ENCODE measurements around the gene TBC1D9.

TBC1D9 gene

DNA sequence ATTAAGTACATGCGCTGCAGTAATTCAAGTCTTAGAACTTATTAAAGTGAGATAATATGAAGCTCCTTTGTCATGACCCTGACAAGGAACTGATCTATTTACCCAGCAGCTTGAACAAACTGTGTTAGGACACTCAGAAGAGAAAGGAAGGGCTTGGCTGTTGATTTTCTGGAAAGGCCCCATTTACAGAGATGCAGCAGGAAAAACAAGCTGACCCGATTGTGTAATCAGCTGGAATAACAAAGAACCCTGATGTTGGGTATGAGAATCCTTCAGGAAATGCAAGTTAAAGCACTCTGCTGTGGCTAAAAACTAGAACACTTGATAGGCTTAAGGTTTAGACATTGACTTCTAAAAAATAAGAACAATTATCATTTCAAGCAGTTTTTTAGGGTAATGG lies 64.8 kb downstream of the TBC1D9 start:
- no peak for DNase-seq (ENCODE audit: low read depth, low spot score)

DNA sequence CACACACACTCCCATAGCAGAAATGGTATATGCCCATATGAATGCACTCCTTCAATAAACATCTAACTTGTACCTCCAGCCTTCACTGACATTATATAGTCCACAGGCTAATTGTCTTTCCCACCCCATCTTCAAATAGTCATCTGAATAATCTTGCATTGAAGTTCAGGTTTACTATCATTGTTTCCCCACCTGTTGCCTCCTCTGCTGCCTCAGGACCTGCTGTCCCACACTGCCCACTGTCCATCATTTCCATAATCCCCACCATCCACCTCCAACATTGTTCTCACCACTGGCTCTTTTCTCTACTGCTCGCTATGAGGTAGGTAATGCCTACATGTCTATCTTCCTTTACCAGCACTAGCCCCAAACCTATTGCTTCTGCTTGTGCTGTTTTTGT lies 66.1 kb downstream of the TBC1D9 start:
- no peak for DNase-seq (ENCODE audit: low read depth, low spot score)

DNA sequence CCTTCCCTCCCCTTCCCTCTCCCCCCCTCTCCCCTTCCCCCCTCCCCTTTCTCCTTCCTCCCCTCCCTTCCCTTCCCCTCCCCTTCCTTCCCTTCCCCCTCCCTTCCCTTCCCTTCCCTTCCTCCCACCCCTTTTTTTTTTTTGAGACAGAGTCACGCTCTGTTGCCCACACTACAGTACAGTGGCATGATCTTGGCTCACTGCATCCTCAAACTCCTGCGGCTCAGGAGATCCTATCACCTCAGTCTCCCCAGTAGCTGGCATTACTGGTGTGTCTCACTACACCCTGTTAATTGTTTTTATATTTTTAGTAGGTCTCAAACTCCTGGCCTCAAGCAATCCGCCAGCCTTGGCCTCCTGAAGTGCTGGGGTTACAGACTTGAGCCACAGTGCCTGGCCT lies 66.6 kb downstream of the TBC1D9 start:
- no peak for DNase-seq (ENCODE audit: low read depth, low spot score)

DNA sequence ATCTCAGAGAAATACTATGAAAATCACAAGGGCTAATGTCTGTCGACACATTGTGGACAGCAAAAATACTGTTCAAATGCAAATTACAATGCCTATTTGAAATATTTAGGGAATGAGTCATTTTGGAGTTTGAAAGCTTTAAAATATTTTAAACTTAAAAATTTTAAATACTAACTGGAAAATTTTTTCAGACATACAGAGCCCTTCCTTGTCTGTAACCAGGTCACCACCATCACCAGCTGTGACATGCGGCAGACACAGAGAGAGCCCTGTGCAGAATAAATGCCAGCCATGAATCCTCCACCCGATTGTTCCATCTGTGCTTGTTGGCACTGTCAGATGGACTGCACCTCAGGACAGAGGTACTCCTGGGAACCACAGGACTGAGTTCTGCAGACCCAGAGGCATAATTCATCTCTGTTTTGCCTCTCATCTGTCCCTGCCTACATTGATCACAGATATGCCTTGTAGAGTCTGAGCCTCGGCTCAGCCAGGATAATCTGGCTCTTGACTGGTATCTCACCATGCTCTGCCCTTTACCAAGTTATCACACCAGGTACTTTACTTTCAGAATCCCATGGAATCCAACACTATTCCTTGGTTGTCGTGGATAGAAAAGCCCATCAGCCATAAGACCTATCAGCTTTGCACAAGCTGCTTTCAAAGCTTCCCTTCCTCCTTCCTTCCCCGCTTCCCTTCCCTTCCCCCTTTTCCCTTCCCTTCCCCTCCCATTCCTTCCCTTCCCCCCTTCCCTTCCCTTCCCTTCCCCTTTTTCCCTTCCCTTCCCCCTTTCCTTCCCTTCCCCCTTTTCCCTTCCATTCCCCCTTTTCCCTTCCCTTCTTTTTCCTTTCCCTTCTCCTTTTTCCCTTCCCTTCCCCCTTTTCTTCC lies 67.2 kb downstream of the TBC1D9 start:
- no peak for DNase-seq (ENCODE audit: low read depth, low spot score)

DNA sequence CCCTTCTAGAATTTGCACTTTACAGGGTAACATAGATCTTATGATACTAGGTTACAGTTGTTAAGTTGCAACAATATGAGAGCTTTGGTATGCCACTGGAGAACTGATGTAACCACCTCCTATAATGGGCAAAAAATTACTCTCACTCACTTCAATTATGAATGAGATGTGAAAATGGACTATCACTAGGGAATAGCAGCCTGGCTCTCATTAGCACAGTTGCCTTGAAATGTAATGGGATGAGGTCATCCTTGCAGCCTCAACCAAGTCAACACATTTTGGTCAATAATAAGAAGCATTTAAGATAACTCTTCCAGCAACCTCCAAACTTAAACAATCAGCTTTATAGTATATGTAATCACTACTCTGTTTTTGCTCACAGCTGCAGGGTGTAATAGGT lies 69.4 kb downstream of the TBC1D9 start:
- DNase-seq (ENCODE audit: low read depth, low spot score): no peak

DNA sequence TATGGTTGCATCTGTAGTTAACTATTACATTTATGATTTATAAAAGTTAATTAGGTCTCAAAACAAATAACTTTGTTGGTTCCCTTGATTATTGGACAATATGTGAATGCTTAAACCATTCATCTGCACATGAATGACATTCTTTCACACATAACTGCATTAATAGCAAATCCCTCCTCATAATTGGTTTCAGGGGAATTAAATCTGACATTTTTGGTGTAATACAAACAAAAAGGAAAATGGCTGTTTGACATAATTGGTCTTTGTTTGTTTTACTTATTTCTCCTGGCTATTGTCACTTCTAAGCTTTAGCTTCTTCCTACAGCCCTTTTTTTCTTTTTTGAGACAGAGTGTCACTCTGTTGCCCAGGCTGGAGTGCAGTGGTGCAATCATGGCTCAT lies 71.9 kb downstream of the TBC1D9 start:
- DNase-seq (ENCODE audit: low read depth, low spot score): no peak

DNA sequence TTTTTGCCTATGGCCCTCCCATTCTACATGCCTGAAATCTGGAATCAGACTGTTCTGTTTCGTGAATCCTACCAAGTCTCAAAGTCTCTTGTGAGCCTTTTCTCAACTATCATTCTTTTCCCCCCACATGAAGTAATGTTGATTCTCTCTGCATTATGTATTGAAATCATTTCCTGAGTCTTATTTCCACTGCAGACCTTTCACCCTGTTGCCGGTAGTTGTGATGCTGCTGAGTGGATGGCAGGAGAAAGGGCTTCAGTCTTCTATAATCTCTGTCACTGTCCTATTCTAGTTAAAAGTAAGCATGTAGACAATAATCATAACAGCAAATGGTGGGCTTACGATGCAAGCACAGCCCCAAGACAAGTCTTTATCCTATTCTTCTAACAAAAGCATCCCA lies 75.0 kb downstream of the TBC1D9 start:
- no peak for DNase-seq (ENCODE audit: low read depth, low spot score)

DNA sequence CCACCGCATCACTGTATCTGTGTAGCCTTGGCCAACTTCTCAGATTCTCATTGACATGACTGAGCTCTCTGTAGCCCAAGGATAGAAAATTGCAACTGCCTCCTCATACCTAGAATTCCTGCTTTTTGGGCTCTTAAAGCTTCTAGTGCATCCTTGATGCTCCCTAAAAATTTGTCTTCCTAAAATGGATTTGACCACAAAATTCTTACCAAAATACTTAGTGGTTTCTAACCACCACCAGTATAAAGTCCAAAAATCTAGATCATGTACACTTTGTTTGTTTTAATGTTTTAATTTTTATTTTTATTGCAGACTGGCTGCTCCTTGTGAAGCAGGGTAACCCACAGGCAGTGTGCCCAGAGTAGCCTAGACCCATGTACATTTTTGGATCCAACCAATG lies 75.5 kb downstream of the TBC1D9 start:
- no peak for DNase-seq (ENCODE audit: low read depth, low spot score)

DNA sequence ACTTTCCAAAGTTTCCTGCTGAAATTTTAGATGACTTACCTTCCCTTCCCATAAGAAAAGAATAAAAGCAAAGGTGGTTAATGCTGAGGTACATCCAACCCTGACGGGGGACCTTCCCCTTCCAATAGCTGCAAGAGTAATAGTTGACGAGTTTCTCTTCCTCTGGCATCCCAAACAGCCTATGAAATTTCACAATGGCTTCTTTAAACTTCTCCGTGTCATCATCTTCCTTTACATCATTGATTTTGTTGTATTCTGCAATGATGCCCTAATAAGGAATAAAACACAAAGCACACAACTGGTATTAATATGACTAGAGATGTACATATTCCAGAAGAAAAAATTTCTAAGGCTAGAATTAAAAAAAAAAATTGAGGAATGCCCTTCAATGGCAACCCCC lies 76.6 kb downstream of the TBC1D9 start:
- no peak for DNase-seq (ENCODE audit: low read depth, low spot score)

DNA sequence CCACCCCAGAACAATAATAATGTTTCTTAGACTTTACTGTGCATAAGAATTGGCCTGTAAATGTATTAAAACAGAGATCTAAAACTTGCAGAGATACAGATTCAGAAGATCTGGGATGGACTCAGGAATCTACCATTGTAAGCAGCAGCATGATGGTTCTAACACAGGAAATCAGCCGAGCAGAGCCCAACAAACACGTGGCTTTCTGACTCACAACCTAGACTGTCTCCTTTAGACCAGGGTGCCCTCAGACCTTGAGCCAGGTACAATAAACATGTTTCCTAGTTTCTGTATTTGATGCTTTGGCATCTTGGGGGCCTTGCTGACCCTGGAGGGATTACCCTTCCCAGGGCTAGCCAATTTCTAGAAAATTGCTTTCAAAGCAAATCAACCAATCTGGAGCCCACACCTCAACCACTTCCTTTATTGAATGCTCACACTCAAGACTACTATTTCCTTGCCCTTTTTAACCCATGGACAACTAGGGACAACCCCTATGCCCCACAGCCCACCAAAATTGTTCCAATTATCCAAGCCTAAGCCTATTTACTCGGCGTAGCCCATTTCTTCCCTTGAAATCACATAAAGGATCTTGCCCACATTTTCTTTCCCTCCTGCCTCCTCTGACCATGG lies 80.5 kb downstream of the TBC1D9 start:
- DNase-seq (ENCODE audit: low read depth, low spot score): no peak

DNA sequence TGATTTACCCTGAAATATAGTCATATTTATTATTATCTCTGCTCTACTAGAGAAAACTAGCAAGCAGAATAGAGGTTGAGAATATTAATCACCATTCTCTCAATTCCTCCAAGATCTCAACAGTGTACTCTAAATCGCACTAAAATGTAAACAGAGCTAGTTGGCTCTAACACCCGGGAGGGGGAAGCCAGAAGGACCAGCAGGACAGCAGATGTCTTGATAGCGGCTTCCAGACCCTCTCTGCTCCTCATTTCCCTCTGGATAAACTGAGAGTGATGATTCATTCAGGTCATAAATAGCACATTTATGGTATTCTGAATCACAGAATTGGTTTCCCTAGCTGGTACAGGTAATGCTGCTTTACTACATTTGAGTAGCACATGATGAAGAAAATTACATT lies 82.5 kb downstream of the TBC1D9 start:
- DNase-seq (ENCODE audit: low read depth, low spot score): no peak

DNA sequence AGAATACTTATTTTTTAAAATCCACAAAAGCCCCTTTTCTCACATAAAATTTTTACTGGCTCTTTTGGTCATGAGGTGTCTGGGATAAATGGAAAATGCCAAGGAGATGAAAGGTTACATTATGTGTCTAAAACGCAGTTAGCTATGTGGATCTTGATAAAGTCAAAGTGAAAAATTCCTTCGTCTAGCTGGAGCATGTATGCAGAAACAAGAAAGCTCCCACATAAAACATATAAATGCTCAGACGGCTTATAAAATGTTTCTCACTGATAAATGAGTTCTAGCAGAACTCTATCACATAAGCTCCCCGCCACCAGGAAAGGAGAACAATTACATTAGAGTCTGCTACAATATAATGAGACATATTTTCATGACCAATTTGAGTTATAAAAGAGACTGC lies 83.8 kb downstream of the TBC1D9 start:
- no peak for DNase-seq (ENCODE audit: low read depth, low spot score)

DNA sequence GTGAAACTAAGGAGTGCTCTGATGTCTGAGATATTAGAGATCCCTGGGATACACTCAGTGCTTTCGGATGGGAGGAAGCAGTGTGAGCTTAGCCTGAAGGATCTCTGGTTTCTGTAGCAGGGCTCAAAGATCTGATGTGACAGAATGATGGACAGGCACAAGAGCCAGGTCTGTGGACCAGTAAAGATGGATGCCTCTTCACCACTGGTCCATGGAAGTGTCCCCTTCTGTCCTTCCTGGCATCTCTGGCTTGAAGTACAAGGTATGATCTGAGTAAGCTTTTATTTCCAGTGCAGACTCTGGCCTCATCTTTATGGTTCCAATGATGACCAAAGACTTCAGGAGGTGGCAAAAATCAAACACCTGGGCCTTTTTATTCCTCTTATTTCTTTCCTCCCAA lies 88.1 kb downstream of the TBC1D9 start:
- DNase-seq (ENCODE audit: low read depth, low spot score): no peak

DNA sequence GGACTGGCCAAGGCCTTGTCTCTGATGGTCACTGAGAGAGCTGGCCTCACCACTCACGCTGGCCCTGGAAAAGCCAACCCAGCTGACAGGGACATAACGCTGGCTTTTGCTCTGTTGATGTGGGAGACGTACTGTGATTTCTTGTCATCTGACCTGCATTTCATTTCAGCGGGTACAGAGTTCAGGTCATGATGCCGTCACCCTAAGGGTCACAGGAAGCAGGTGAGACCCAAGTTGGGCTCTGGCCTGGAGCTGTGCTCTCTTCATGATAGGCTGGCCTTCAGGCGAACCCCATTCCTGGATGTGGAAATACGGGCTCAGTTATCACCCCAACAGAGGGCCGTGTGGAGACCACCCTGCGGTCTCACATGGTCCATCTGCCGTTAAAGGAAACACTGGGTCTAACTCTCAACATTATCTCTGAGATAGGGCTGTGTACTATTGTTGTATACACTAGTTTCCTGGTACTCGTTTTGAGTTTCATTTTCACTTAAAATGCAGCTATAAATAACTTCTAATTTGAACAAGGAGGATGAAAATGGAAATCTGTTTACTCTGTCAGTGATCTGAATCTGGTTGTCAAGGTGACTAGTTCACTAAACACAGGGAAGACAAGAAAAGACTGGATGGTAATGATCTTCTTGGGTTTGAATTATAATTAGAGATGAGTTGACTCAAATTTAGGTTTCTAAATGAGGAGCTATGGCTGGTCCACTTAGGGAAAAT lies 89.1 kb downstream of the TBC1D9 start:
- DNase-seq (ENCODE audit: low read depth, low spot score): no peak

DNA sequence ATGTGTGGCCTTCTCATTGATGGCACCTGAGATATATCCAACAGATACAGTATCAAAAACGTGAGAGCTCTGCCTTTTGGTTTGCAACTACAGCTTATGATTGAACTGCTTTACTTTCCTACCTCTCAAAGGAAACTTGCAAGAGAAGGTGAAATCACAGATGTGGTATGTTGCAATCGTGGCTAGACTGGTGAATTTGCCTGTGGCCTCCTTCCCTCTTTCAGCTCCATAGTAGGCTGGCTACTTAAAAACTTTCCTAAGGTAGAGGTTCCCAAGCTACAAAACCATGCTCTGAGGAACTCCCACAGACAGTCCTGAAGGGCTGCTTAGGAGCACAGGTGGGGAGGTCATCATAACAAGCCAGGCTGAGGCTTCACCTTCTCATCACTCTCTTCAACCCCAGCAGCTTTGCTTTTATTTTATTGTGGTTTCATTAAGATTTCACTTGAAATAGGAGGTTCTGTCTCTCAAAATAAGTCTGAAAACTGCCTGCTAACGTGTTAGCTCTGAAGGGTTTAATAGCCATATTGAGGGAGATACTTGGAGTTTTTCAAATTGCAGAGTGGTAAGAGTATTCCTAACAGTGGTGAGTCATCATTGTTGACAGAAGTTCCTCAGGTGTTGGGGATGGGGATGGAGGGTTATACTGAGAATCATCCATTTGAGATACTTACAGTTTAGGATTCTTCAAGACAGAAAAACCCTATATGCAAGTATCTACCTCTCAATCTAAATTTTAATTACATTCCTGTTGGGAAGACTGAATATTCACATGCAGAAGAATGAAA lies 93.9 kb downstream of the TBC1D9 start:
- DNase-seq (ENCODE audit: low read depth, low spot score): no peak

DNA sequence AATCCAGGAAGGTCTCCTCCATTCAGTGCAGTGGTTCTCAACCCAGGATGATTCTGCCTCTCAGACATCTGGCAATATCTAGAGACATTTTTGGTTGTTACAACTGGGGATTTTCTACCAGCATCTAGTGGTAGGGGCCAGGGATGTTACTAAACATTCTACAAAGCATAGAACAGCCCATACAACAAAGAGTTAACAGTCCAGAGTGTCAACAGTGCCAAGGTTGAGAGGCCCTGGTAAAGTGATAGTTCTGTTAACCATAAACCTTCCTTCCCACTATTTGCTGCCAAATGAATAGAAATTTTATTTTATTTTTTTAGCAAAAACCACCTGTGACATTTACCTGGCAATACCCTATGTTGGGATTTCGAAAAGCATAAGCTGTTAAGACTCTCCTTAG lies 94.6 kb downstream of the TBC1D9 start:
- no peak for DNase-seq (ENCODE audit: low read depth, low spot score)

DNA sequence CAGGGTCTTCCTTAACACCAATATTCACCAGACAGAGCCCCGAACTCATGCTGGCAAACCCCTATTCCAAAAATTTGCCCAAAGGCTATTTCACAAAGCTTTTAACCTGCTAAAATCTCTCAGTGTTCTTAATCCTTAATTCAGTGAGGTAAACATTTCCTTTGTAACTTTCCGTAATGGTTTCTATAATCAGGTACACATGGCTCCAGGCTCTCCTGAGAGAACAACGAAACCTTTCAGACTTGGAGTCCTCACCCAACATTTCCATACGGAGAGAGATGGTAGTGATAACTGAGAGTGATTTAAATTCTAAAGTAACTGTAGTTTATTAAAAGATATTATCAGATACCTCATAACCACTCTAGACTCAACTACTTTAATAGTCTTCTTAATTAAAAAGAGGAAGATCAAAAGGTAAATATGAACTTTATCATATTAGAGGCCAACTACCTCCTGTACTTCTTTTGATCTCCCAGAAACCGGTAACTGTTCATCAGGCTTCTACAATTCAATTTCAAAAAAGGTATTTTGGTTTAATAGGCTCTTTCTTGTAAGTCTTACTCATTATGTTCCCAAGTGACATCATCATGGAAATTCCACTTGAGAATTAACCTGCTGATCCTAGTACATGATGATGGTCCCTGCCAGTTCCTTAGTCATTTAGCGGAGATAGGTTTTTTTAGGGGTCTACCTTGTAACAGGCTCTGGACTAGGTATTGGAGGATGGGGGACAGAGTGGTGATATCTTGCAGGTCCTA lies 96.1 kb downstream of the TBC1D9 start:
- DNase-seq (ENCODE audit: low read depth, low spot score): no peak

DNA sequence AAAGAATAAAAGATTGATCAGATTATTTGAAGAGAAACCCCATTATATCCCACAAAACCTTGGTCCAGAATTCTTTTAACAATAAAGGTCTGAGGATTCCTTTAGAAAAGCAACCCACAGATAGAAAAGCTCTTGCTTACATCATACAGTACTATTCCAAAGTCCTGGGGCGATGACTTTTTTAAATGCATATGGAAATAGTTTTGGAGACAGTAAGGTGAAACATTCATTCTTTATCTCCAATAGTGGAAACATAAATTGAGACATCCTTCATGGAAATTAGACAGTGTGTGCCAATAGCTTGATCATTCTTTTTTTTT lies 101.7 kb downstream of the TBC1D9 start:
- no peak for DNase-seq (ENCODE audit: low read depth, low spot score)

DNA sequence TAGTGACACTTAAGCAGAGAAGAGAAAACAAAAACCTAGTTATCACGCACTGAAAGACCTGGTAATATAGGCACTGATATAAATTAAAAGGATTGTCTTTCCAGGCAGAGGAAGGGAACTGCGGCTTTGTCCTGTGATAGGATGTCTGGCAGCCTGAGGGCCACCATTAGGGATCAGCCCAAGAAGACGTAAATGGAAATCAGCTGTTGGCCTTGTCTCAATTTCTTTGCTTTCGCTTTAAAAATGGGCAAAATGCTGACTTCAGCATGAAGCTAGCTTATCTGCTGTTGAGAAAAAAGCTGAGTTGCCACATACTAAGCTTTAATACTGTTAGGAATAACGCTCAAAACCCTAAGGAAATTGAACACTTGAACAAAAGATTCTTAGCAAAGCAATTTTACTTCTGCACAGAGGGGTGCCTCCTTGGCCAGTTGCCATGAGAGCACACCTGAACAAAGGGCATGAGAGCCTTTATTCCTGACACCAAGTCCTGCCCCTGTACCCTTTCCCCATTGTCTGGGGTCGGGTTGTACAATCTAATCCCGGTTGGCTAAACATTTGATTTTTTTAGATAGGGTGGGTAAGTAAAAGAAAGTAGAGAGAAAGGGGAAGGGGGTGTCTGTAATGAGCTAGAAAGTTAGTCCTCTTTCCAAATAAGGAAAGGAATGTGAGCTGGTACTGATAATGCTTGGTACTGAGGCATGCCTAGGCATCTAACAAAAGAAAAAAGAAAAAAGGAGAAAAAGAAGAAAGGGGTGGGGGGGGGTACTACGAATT lies 102.3 kb downstream of the TBC1D9 start:
- no peak for DNase-seq (ENCODE audit: low read depth, low spot score)

DNA sequence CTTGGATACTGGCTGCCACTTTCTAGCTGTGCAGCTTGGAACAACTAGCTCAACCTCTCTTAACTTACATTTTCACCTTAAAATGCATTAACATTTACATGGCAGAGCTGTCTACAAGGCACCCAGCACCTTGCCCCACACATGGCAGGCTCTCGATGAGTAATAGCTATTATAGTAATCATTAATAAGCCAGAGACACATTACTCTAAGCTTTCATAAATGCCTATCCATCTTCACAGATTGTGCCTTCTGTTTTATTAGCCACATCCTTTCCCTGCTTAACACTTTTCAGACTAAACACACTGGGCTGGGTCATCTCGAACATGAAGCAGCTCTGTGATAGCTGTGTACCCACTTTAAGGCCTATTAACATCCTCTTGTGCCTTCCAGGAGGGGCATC lies 103.6 kb downstream of the TBC1D9 start:
- no peak for DNase-seq (ENCODE audit: low read depth, low spot score)
